HepG2 (cell line): ENCODE data around the gene ATP6V0D1. TPM values are rescaled to one million over a fixed set of nuclear protein-coding genes. Genes with fewer than 3 reads are reported as not detected.
A peak's percentile ranks its signal among the peaks of the same experiment; 100 is the strongest.

Experiments used
- FOXP1 ChIP-seq, 2 experiments: fragments of 450-650 bp in 1 of 2; IDR thresholded peaks; 2 replicates each; pipeline ENCODE4 v1.6.1; 2017 to 2018; ENCODE audit warnings: antibody characterized with exemption in 1 of 2
- HOXA7 ChIP-seq: sonication (generic); formaldehyde crosslinking; IDR thresholded peaks from 2 replicates; pipeline ENCODE4 v1.8.1; 2022; ENCODE audit warnings: mild to moderate bottlenecking, missing genetic modification reagents, moderate library complexity
- KLF12 ChIP-seq: sonication (generic); formaldehyde crosslinking; IDR thresholded peaks from 2 replicates; pipeline ENCODE4 v1.4.0; 2020; ENCODE audit warnings: missing genetic modification reagents, borderline replicate concordance
- MAFK ChIP-seq, 2 experiments: IDR thresholded peaks in 1 of 2; conservative IDR thresholded peaks in 1 of 2; 2 replicates each; pipeline ENCODE4 v1.6.1; 2011; ENCODE audit warnings: improper control_type of control experiment in 2 of 2, low read length in 2 of 2
- PHF5A ChIP-seq: IDR thresholded peaks from one replicate; pipeline ENCODE4 v1.6.1; 2018; ENCODE audit warnings: low read depth, missing genetic modification reagents; ENCODE audit not compliant: unreplicated experiment
- REXO4 ChIP-seq: sonication (generic); formaldehyde crosslinking; IDR thresholded peaks from 2 replicates; pipeline ENCODE4 v1.8.0; 2022; ENCODE audit warnings: missing genetic modification reagents, mild to moderate bottlenecking, borderline replicate concordance
- RXRA ChIP-seq: sonication (generic); formaldehyde crosslinking; IDR thresholded peaks from 2 replicates; pipeline ENCODE4 v1.5.1; 2020; ENCODE audit warnings: missing genetic modification reagents
- YY1 ChIP-seq: IDR thresholded peaks from 2 replicates; pipeline ENCODE4 v1.6.1; 2011; ENCODE audit warnings: low read length, low read depth, moderate library complexity, mild to moderate bottlenecking; ENCODE audit not compliant: insufficient read depth, insufficient replicate concordance
- ZBTB1 ChIP-seq: sonication (generic); formaldehyde crosslinking; IDR thresholded peaks from 2 replicates; pipeline ENCODE4 v1.4.0; 2020; ENCODE audit warnings: missing genetic modification reagents, borderline replicate concordance
- ZNF720 ChIP-seq: sonication (generic); formaldehyde crosslinking; IDR thresholded peaks from 2 replicates; pipeline ENCODE4 v1.4.0; 2020; ENCODE audit warnings: missing genetic modification reagents
- ZSCAN9 ChIP-seq: IDR thresholded peaks from 2 replicates; pipeline ENCODE4 v1.6.1; 2016; ENCODE audit warnings: borderline replicate concordance
- polyA plus RNA-seq, 8 experiments: library from polyadenylated mRNA; depleted of rRNA in 3 of 8; stranded (reverse) in 7 of 8; unstranded in 1 of 8; fragments of >200 nt; fragmentation: Illumina TruSeq in 4 of 8; extraction: Trizol in 4 of 8; gene quantifications; 2 replicates each; pipeline versions ENCODE4 v1.2.1 to v1.2.3, GENCODE V29; 2011 to 2016; ENCODE audit warnings: low read depth in 4 of 8, missing spikeins in 1 of 8, mixed read lengths in 1 of 8; ENCODE audit not compliant: insufficient read depth in 1 of 8
- total RNA-seq, 5 experiments: library from RNA; depleted of rRNA; stranded (reverse); fragments of >200 nt; fragmentation: Illumina TruSeq; extraction: Trizol; gene quantifications; 2 replicates each; pipeline ENCODE4 v1.2.3, GENCODE V29; 2016; ENCODE audit warnings: low read depth in 1 of 5
- TF ChIP-seq, protein P1 (sequence below): IDR thresholded peaks from 2 replicates; pipeline ENCODE4 v1.6.1; 2016
- TF ChIP-seq, protein P2 (sequence below): sonication (generic); formaldehyde crosslinking; IDR thresholded peaks from 2 replicates; pipeline ENCODE4 v1.4.0; 2020; ENCODE audit warnings: missing genetic modification reagents
- TF ChIP-seq, protein P3 (sequence below): sonication (generic); formaldehyde crosslinking; IDR thresholded peaks from 2 replicates; pipeline ENCODE4 v1.8.1; 2023; ENCODE audit warnings: missing genetic modification reagents, inconsistent platforms, borderline replicate concordance
- TF ChIP-seq, protein P4 (sequence below): sonication (generic); formaldehyde crosslinking; conservative IDR thresholded peaks from 2 replicates; pipeline ENCODE4 v1.4.0; 2020; ENCODE audit warnings: missing genetic modification reagents
- TF ChIP-seq, protein P5 (sequence below), 2 experiments: fragments of 450-650 bp in 1 of 2; sonication (generic) in 1 of 2; formaldehyde crosslinking in 1 of 2; IDR thresholded peaks; 2 replicates each; pipeline versions ENCODE4 v1.6.1 to v1.8.0; 2016 to 2022; ENCODE audit warnings: antibody characterized with exemption in 1 of 2, mild to moderate bottlenecking in 1 of 2, missing genetic modification reagents in 1 of 2

ATP6V0D1 gene
- total and polyA plus RNA-seq, 2 of the 13 experiments (the other 11 are each of a cell fraction or from before 2014, with no cell fraction given): 51.1 to 61.3 TPM

DNA sequence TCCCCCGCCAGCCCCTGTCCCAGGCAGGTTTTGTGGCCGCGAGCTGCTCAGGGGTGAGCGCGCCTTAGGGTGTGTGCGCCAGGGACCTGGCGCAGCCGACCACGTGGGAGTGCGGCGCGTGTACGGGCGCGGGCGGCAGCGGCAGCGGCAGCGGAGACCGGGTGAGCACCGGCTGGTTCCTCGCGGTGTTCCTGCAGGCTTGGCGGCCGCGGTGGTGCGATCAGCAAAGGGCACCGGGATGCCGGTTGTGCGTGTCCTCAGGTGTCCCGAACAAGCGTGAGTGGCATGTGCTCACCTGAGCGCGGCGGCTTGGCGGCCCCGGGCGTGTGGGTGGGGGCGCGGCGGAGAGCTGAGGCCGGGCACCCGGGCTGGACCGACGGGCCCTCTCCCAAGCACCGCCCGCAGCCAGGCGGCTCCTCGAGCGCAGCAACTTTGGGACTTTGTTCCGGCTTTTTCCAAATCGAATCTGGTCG lies 50.4 kb downstream of the ATP6V0D1 start (continued):
- TF ChIP-seq, protein P1, sequence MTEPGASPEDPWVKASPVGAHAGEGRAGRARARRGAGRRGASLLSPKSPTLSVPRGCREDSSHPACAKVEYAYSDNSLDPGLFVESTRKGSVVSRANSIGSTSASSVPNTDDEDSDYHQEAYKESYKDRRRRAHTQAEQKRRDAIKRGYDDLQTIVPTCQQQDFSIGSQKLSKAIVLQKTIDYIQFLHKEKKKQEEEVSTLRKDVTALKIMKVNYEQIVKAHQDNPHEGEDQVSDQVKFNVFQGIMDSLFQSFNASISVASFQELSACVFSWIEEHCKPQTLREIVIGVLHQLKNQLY (CRISPR knock-in tag): no peak
- TF ChIP-seq, protein P2, sequence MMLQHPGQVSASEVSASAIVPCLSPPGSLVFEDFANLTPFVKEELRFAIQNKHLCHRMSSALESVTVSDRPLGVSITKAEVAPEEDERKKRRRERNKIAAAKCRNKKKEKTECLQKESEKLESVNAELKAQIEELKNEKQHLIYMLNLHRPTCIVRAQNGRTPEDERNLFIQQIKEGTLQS (CRISPR knock-in tag): peak; percentile 57; the same call in 1 of the 2 replicates
- TF ChIP-seq, protein P3, sequence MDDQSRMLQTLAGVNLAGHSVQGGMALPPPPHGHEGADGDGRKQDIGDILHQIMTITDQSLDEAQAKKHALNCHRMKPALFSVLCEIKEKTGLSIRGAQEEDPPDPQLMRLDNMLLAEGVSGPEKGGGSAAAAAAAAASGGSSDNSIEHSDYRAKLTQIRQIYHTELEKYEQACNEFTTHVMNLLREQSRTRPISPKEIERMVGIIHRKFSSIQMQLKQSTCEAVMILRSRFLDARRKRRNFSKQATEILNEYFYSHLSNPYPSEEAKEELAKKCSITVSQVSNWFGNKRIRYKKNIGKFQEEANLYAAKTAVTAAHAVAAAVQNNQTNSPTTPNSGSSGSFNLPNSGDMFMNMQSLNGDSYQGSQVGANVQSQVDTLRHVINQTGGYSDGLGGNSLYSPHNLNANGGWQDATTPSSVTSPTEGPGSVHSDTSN: 0 out of 2 replicates have a peak, but pooled peaks have one; percentile 67
- TF ChIP-seq HOXA7 (no peak), FOXP1 (IDR thresholded peaks at IDR 0.05) (no peak), FOXP1 (CRISPR knock-in tag; IDR thresholded peaks at IDR 0.05) (no peak; the same call in 1 of the 2 replicates), REXO4 (CRISPR knock-in tag) (no peak), PHF5A (no peak), ZSCAN9 (no peak; the same call in 1 of the 2 replicates), YY1 (no peak), ZBTB1 (CRISPR knock-in tag) (no peak), KLF12 (peak; percentile 80; the same call in 1 of the 2 replicates), ZNF720 (no peak), RXRA (CRISPR knock-in tag) (peak; percentile 60; the same call in 1 of the 2 replicates), MAFK (conservative IDR thresholded peaks at IDR 0.05 in 1 of 2, IDR thresholded peaks at IDR 0.05 in 1 of 2; ENCODE audit: low read length in 2 of 2) (no peak)
- TF ChIP-seq, protein P4, sequence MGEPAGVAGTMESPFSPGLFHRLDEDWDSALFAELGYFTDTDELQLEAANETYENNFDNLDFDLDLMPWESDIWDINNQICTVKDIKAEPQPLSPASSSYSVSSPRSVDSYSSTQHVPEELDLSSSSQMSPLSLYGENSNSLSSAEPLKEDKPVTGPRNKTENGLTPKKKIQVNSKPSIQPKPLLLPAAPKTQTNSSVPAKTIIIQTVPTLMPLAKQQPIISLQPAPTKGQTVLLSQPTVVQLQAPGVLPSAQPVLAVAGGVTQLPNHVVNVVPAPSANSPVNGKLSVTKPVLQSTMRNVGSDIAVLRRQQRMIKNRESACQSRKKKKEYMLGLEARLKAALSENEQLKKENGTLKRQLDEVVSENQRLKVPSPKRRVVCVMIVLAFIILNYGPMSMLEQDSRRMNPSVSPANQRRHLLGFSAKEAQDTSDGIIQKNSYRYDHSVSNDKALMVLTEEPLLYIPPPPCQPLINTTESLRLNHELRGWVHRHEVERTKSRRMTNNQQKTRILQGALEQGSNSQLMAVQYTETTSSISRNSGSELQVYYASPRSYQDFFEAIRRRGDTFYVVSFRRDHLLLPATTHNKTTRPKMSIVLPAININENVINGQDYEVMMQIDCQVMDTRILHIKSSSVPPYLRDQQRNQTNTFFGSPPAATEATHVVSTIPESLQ (CRISPR knock-in tag): no peak
- TF ChIP-seq, protein P5, sequence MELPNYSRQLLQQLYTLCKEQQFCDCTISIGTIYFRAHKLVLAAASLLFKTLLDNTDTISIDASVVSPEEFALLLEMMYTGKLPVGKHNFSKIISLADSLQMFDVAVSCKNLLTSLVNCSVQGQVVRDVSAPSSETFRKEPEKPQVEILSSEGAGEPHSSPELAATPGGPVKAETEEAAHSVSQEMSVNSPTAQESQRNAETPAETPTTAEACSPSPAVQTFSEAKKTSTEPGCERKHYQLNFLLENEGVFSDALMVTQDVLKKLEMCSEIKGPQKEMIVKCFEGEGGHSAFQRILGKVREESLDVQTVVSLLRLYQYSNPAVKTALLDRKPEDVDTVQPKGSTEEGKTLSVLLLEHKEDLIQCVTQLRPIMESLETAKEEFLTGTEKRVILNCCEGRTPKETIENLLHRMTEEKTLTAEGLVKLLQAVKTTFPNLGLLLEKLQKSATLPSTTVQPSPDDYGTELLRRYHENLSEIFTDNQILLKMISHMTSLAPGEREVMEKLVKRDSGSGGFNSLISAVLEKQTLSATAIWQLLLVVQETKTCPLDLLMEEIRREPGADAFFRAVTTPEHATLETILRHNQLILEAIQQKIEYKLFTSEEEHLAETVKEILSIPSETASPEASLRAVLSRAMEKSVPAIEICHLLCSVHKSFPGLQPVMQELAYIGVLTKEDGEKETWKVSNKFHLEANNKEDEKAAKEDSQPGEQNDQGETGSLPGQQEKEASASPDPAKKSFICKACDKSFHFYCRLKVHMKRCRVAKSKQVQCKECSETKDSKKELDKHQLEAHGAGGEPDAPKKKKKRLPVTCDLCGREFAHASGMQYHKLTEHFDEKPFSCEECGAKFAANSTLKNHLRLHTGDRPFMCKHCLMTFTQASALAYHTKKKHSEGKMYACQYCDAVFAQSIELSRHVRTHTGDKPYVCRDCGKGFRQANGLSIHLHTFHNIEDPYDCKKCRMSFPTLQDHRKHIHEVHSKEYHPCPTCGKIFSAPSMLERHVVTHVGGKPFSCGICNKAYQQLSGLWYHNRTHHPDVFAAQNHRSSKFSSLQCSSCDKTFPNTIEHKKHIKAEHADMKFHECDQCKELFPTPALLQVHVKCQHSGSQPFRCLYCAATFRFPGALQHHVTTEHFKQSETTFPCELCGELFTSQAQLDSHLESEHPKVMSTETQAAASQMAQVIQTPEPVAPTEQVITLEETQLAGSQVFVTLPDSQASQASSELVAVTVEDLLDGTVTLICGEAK (IDR thresholded peaks at IDR 0.05): no peak
- TF ChIP-seq, protein P5 (CRISPR knock-in tag; IDR thresholded peaks at IDR 0.05): peak; percentile 86
